ENCODE results near the gene BTC.
"Not testable (repeated sequence)": the region's sequence is repeated elsewhere in the genome, so short reads cannot be mapped to it uniquely, and the experiment has no call there.

BTC gene

GRCh38 chr4:74757136-74757535, 37.2 kb downstream of the BTC start:
- no peak for DNase-seq

GRCh38 chr4:74755486-74755885, 38.8 kb downstream of the BTC start:
- DNase-seq = no peak

- DNase-seq = no peak
Measured at GRCh38 chr4:74754218-74754617, 40.1 kb downstream of the BTC start.

GRCh38 chr4:74752798-74753197, 41.5 kb downstream of the BTC start:
- no peak for DNase-seq

GRCh38 chr4:74751856-74752255, 42.5 kb downstream of the BTC start:
- no peak for DNase-seq

- no peak for DNase-seq
Measured at GRCh38 chr4:74751247-74751646, 43.1 kb downstream of the BTC start.

GRCh38 chr4:74742185-74742584, 52.1 kb downstream of the BTC start:
- DNase-seq = no peak

GRCh38 chr4:74738464-74739143, 55.7 kb downstream of the BTC start:
- DNase-seq = no peak

GRCh38 chr4:74734995-74735394, 59.3 kb downstream of the BTC start:
- DNase-seq = no peak

GRCh38 chr4:74733756-74734155, 60.6 kb downstream of the BTC start:
- DNase-seq = no peak

- no peak for DNase-seq
Measured at GRCh38 chr4:74724979-74725378, 69.3 kb downstream of the BTC start.

GRCh38 chr4:74716436-74716765, 77.9 kb downstream of the BTC start:
- no peak for DNase-seq

GRCh38 chr4:74715706-74716435, 78.5 kb downstream of the BTC start:
- DNase-seq = no peak

- no peak for DNase-seq
Measured at GRCh38 chr4:74714611-74715130, 79.7 kb downstream of the BTC start.

GRCh38 chr4:74708135-74708534, 86.2 kb downstream of the BTC start:
- DNase-seq = not testable (repeated sequence)
